ENCODE measurements around the gene DEAF1. TPM values are rescaled to one million over a fixed set of nuclear protein-coding genes. Genes with fewer than 3 reads are reported as not detected.

Gene DEAF1
- total and polyA plus RNA-seq, 2 donors (not counting 1 experiment from before 2014, with no cell fraction given), result 9.7 to 38.3 TPM

DNA sequence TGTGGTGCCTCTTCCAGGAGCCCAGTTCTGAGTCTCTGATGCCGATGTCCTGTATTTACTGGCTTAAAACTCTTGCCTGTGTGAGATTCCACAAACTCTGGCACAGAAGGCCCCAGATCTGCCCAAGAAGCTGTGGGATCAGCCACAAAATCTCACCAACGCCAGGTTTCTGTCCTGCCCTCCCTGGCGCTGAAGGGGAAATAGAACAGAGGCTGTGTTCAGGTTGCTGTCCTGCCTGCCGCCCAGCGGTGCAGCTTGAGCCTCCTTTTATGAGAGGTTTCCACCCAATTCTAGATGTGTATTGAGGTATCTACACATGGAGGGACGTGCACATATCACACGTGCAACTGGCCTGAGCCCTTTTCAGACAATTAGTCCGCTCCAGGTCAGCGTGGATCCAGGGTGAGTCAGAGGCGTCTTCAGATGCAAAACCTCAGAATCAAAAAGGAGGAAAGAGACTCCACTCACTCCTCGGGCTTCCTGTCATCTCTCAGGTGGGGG lies 2.8 kb upstream of the DEAF1 start:
- no peak overlapping the region for H3K9ac ChIP-seq (ENCODE audit: insufficient read depth, low read length)
- H3K27ac ChIP-seq (ENCODE audit: insufficient read depth, low read length), result peak overlapping the region; percentile 43

DNA sequence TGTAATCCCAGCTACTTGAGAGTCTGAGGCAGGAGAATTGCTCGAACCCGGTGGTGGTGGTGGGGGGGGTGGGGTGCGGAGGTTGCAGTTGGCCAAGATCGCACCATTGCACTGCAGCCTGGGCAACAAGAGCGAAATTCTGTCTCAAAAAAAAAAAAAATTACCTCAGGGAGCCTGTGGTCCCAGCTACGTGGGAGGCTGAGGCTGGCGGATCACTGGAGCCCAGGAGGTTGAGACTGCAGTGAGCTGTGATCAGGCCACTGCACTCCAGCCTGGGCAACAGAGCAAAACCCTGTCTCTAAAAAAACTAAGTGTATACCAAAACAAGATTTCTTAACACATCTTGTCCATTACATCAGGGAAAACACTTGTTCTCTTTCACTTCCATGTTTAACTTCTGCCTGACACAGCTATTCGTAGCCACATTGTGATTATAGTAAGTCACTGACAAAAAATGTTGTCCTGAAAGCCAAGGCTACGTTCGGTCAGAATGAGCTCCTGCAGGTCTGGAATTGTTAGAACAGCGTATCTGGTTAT lies 2.0 kb upstream of the DEAF1 start:
- peak; percentile 83 to 93 for DNase-seq (ENCODE audit: low read depth in 2 of 2)
- peaks cover 9% of the 10 kb centered on the region for H3K36me3 ChIP-seq (ENCODE audit: control insufficient read depth, insufficient read depth, low read length)
- no peak overlapping the region for H2AFZ ChIP-seq (ENCODE audit: low read length)
- no peaks in the 10 kb centered on the region for H4K20me1 ChIP-seq (ENCODE audit: control insufficient read depth, extremely low read depth, insufficient read depth, low read length)
- peaks cover 30% of the 10 kb centered on the region for H3K79me2 ChIP-seq (ENCODE audit: control insufficient read depth, insufficient read depth, low read length)
- no peaks in the 10 kb centered on the region for H3K9me3 ChIP-seq (ENCODE audit: control insufficient read depth, insufficient read depth, low read depth, low read length)
- H3K4me3 ChIP-seq (replicated peaks in 1 of 4; ENCODE audit: control extremely low read depth in 1 of 4, insufficient read depth in 1 of 4, low read depth in 3 of 4, low read length in 4 of 4), result peak overlapping the region in 3 of 4 experiments; percentile 12 to 82 (median 55)
- TF ChIP-seq, protein P1, sequence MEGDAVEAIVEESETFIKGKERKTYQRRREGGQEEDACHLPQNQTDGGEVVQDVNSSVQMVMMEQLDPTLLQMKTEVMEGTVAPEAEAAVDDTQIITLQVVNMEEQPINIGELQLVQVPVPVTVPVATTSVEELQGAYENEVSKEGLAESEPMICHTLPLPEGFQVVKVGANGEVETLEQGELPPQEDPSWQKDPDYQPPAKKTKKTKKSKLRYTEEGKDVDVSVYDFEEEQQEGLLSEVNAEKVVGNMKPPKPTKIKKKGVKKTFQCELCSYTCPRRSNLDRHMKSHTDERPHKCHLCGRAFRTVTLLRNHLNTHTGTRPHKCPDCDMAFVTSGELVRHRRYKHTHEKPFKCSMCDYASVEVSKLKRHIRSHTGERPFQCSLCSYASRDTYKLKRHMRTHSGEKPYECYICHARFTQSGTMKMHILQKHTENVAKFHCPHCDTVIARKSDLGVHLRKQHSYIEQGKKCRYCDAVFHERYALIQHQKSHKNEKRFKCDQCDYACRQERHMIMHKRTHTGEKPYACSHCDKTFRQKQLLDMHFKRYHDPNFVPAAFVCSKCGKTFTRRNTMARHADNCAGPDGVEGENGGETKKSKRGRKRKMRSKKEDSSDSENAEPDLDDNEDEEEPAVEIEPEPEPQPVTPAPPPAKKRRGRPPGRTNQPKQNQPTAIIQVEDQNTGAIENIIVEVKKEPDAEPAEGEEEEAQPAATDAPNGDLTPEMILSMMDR (conservative IDR thresholded peaks at IDR 0.05 in 1 of 2, IDR thresholded peaks at IDR 0.05 in 1 of 2; ENCODE audit: low read depth in 1 of 2, low read length in 2 of 2), result no peak
- no peak for TF ChIP-seq EZH2 (IDR thresholded peaks at IDR 0.05; ENCODE audit: low read length, missing control alignments)
- no peak overlapping the region for H3K9ac ChIP-seq (ENCODE audit: insufficient read depth, low read length)
- no peaks in the 10 kb centered on the region for H3K27me3 ChIP-seq (ENCODE audit: control insufficient read depth, insufficient read depth, low read length)
- peak overlapping the region; percentile 32 for H3K4me2 ChIP-seq (ENCODE audit: extremely low read depth, insufficient read depth, low read length)
- H3K27ac ChIP-seq (ENCODE audit: insufficient read depth, low read length), result peak overlapping the region; percentile 43
- H3K4me1 ChIP-seq (ENCODE audit: control insufficient read depth, extremely low read depth, insufficient read depth, low read length), result peaks cover 17% of the 10 kb centered on the region

More for the DNA sequence above, 2.8 kb upstream of the DEAF1 start:
- H3K9me3 ChIP-seq (ENCODE audit: control insufficient read depth, insufficient read depth, low read depth, low read length), result no peaks in the 10 kb centered on the region
- peaks cover 17% of the 10 kb centered on the region for H3K4me1 ChIP-seq (ENCODE audit: control insufficient read depth, extremely low read depth, insufficient read depth, low read length)
- peaks cover 24% of the 10 kb centered on the region for H3K79me2 ChIP-seq (ENCODE audit: control insufficient read depth, insufficient read depth, low read length)
- peaks cover 11% of the 10 kb centered on the region for H3K36me3 ChIP-seq (ENCODE audit: control insufficient read depth, insufficient read depth, low read length)
- TF ChIP-seq, protein P1 (conservative IDR thresholded peaks at IDR 0.05 in 1 of 2, IDR thresholded peaks at IDR 0.05 in 1 of 2; ENCODE audit: low read depth in 1 of 2, low read length in 2 of 2), result no peak
- TF ChIP-seq EZH2 (IDR thresholded peaks at IDR 0.05; ENCODE audit: low read length, missing control alignments), result no peak
- H3K4me3 ChIP-seq (replicated peaks in 1 of 4; ENCODE audit: control extremely low read depth in 1 of 4, insufficient read depth in 1 of 4, low read depth in 3 of 4, low read length in 4 of 4), result no peak overlapping the region
- no peaks in the 10 kb centered on the region for H3K27me3 ChIP-seq (ENCODE audit: control insufficient read depth, insufficient read depth, low read length)
- no peak overlapping the region for H2AFZ ChIP-seq (ENCODE audit: low read length)
- peak overlapping the region; percentile 2 for H3K4me2 ChIP-seq (ENCODE audit: extremely low read depth, insufficient read depth, low read length)
- H4K20me1 ChIP-seq (ENCODE audit: control insufficient read depth, extremely low read depth, insufficient read depth, low read length), result no peaks in the 10 kb centered on the region
- peak in 1 of 2 donors; percentile 76 for DNase-seq (ENCODE audit: low read depth in 2 of 2)

DNA sequence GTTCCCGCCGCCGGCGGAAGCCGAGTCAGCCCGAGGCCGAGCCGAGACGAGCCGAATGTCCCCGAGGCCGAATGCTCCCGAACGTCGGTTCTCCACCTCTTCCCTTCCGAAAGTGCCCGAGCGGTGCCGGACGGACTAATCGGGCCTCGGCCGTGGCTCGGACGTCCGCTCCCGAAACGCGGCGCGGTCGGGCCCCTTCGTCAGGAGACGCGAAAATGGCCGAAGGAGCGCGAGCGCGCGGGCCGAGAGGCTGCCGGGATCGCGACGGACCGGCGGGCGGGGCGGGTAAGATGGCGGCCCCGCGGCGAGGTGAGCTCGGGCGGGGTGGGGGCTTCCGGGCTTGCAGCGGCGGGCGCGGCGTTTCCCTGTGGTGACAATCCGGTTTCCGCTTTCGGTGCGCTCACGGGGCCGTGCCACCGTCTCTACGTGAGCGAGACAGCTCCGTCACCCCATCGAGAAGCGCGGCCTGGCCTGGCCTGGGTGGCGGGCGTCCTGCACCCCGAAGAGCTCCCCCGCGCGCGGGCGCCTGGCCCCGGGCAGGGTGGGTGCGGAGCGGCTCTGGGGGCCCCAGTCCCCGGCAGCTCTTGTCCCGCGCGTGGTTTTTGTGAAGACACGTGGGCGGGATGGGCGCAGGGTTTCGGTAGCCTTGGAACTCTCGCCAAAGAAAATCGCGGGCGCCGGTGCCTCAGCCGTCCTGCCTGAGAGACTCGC lies 671 bp upstream of the DEAF1 start, which contains the start of gene TMEM80:
TMEM80 (plus strand) TSS at position 279 of the 711 bp plus-strand sequence; CDS start at position 291, 12 bp downstream.
- H3K9ac ChIP-seq (ENCODE audit: insufficient read depth, low read length), result peak within 1 kb of the TSS; percentile 99
- peaks cover 33% of the 10 kb centered on the region for H3K79me2 ChIP-seq (ENCODE audit: control insufficient read depth, insufficient read depth, low read length)
- peak; percentile 93 to 98 for DNase-seq (ENCODE audit: low read depth in 2 of 2)
- peaks cover 5% of the 10 kb centered on the region for H3K36me3 ChIP-seq (ENCODE audit: control insufficient read depth, insufficient read depth, low read length)
- peak within 1 kb of the TSS; percentile 59 to 82 (median 68) for H3K4me3 ChIP-seq (replicated peaks in 1 of 4; ENCODE audit: control extremely low read depth in 1 of 4, insufficient read depth in 1 of 4, low read depth in 3 of 4, low read length in 4 of 4)
- H3K27me3 ChIP-seq (ENCODE audit: control insufficient read depth, insufficient read depth, low read length), result no peaks in the 10 kb centered on the region
- H4K20me1 ChIP-seq (ENCODE audit: control insufficient read depth, extremely low read depth, insufficient read depth, low read length), result no peaks in the 10 kb centered on the region
- peaks cover 17% of the 10 kb centered on the region for H3K4me1 ChIP-seq (ENCODE audit: control insufficient read depth, extremely low read depth, insufficient read depth, low read length)
- H3K27ac ChIP-seq (ENCODE audit: insufficient read depth, low read length), result peak within 1 kb of the TSS; percentile 97
- peak within 1 kb of the TSS; percentile 79 for H2AFZ ChIP-seq (ENCODE audit: low read length)
- TF ChIP-seq EZH2 (IDR thresholded peaks at IDR 0.05; ENCODE audit: low read length, missing control alignments), result no peak
- TF ChIP-seq, protein P1 (conservative IDR thresholded peaks at IDR 0.05 in 1 of 2, IDR thresholded peaks at IDR 0.05 in 1 of 2; ENCODE audit: low read depth in 1 of 2, low read length in 2 of 2), result no peak
- peak within 1 kb of the TSS; percentile 57 for H3K4me2 ChIP-seq (ENCODE audit: extremely low read depth, insufficient read depth, low read length)
- no peaks in the 10 kb centered on the region for H3K9me3 ChIP-seq (ENCODE audit: control insufficient read depth, insufficient read depth, low read depth, low read length)

All from fibroblast of lung (primary cell).